Astrocyte (in vitro differentiated cells and primary cell): Measurements from ENCODE around the gene PODN. TPM values are rescaled to one million over a fixed set of nuclear protein-coding genes. Genes with fewer than 3 reads are reported as not detected.

Source experiments
- DNase-seq: peaks from one replicate; pipeline ENCODE4 v3.0.0-alpha.2; 2010; ENCODE audit warnings: low read depth
- FAIRE-seq: peaks from 2 replicates; lab custom pipeline; 2011; peaks lifted over from hg19 to GRCh38; lab: Jason Lieb, UNC
- H2AFZ ChIP-seq: 2 replicates; pipeline ENCODE4 v1.6.0; 2012; ENCODE audit warnings: low read depth, low read length, inconsistent platforms
- H3K27ac ChIP-seq: 2 replicates; pipeline ENCODE4 v1.5.1; 2011; ENCODE audit warnings: low read depth, low read length, inconsistent platforms
- H3K27me3 ChIP-seq: 2 replicates; pipeline ENCODE4 v1.6.0; 2011; ENCODE audit warnings: low read length, inconsistent platforms; ENCODE audit not compliant: insufficient read depth
- H3K36me3 ChIP-seq: 2 replicates; pipeline ENCODE4 v1.5.1; 2011; ENCODE audit warnings: low read length, inconsistent platforms; ENCODE audit not compliant: insufficient read depth
- H3K4me1 ChIP-seq: 2 replicates; pipeline ENCODE4 v1.5.1; 2011; ENCODE audit warnings: low read length, inconsistent platforms; ENCODE audit not compliant: insufficient read depth
- H3K4me2 ChIP-seq: 2 replicates; pipeline ENCODE4 v1.6.0; 2012; ENCODE audit warnings: low read length, inconsistent platforms
- H3K4me3 ChIP-seq: 2 replicates; pipeline ENCODE4 v1.5.1; 2011; ENCODE audit warnings: low read depth, mild to moderate bottlenecking, low read length, inconsistent platforms; ENCODE audit not compliant: insufficient read depth
- H3K79me2 ChIP-seq: 2 replicates; pipeline ENCODE4 v1.6.0; 2012; ENCODE audit warnings: mild to moderate bottlenecking, low read length, inconsistent platforms; ENCODE audit not compliant: insufficient read depth
- H3K9ac ChIP-seq: 2 replicates; pipeline ENCODE4 v1.6.0; 2012; ENCODE audit warnings: mild to moderate bottlenecking, low read length, inconsistent platforms
- H3K9me3 ChIP-seq: 2 replicates; pipeline ENCODE4 v1.5.1; 2012; ENCODE audit warnings: low read depth, mild to moderate bottlenecking, low read length, inconsistent platforms; ENCODE audit not compliant: insufficient read depth
- H4K20me1 ChIP-seq: 2 replicates; pipeline ENCODE4 v1.6.0; 2012; ENCODE audit warnings: low read length, inconsistent platforms; ENCODE audit not compliant: insufficient read depth
- H3K27ac Mint-ChIP-seq: one replicate; pipeline ENCODE4 v1.8.0; 2021; ENCODE audit warnings: mild to moderate bottlenecking, mixed read lengths; ENCODE audit not compliant: unreplicated experiment
- H3K27me3 Mint-ChIP-seq: one replicate; pipeline ENCODE4 v1.8.0; 2021; ENCODE audit warnings: low read depth, mixed read lengths; ENCODE audit not compliant: unreplicated experiment
- H3K36me3 Mint-ChIP-seq: one replicate; pipeline ENCODE4 v1.8.0; 2021; ENCODE audit warnings: low read depth, mixed read lengths; ENCODE audit not compliant: unreplicated experiment
- H3K4me1 Mint-ChIP-seq: one replicate; pipeline ENCODE4 v1.8.0; 2021; ENCODE audit warnings: low read depth, mixed read lengths; ENCODE audit not compliant: unreplicated experiment
- H3K4me3 Mint-ChIP-seq: one replicate; pipeline ENCODE4 v1.8.0; 2021; ENCODE audit warnings: mild to moderate bottlenecking, moderate library complexity, mixed read lengths; ENCODE audit not compliant: unreplicated experiment
- H3K9me3 Mint-ChIP-seq: one replicate; pipeline ENCODE4 v1.8.0; 2021; ENCODE audit warnings: mild to moderate bottlenecking, mixed read lengths; ENCODE audit not compliant: unreplicated experiment
- CTCF ChIP-seq: IDR thresholded peaks from 2 replicates; pipeline ENCODE4 v1.5.1; 2011; ENCODE audit warnings: low read depth, mild to moderate bottlenecking, inconsistent platforms, low read length, moderate library complexity; ENCODE audit not compliant: insufficient read depth
- EZH2 ChIP-seq: IDR thresholded peaks from 2 replicates; pipeline ENCODE4 v1.6.1; 2012; ENCODE audit warnings: mild to moderate bottlenecking, low read length, inconsistent platforms; ENCODE audit not compliant: insufficient read depth
- total RNA-seq: library from RNA; stranded (reverse); gene quantifications from 2 replicates; pipeline ENCODE4 v1.2.1, GENCODE V29; 2021

PODN gene
- total RNA-seq, 1 donor from 2014 or later: 2.6 TPM

- TF ChIP-seq CTCF (no peak), EZH2 (peak; percentile 60)
- Histone ChIP-seq H3K4me2 (peak overlapping the region; percentile 89), H4K20me1 (no peaks in the 10 kb centered on the region), H3K9ac (peak overlapping the region; percentile 55), H3K27ac (no peak overlapping the region), H3K9me3 (no peaks in the 10 kb centered on the region), H2AFZ (peak overlapping the region; percentile 57), H3K36me3 (no peaks in the 10 kb centered on the region), H3K4me1 (peaks cover 7% of the 10 kb centered on the region), H3K4me3 (peak overlapping the region; percentile 52), H3K79me2 (no peaks in the 10 kb centered on the region), H3K27me3 (peaks cover 26% of the 10 kb centered on the region)
- H3K4me1 Mint-ChIP-seq: no peaks in the 10 kb centered on the region
- H3K36me3 Mint-ChIP-seq: no peaks in the 10 kb centered on the region
- H3K9me3 Mint-ChIP-seq: no peaks in the 10 kb centered on the region
- H3K4me3 Mint-ChIP-seq: peak overlapping the region; percentile 71
- FAIRE-seq (no peak), DNase-seq (no peak)
- H3K27ac Mint-ChIP-seq: no peak overlapping the region
- peaks cover 70% of the 10 kb centered on the region for H3K27me3 Mint-ChIP-seq
These were observed 937 bp downstream of the PODN start for GRCh38 chr1:53062708-53063591.

DNA sequence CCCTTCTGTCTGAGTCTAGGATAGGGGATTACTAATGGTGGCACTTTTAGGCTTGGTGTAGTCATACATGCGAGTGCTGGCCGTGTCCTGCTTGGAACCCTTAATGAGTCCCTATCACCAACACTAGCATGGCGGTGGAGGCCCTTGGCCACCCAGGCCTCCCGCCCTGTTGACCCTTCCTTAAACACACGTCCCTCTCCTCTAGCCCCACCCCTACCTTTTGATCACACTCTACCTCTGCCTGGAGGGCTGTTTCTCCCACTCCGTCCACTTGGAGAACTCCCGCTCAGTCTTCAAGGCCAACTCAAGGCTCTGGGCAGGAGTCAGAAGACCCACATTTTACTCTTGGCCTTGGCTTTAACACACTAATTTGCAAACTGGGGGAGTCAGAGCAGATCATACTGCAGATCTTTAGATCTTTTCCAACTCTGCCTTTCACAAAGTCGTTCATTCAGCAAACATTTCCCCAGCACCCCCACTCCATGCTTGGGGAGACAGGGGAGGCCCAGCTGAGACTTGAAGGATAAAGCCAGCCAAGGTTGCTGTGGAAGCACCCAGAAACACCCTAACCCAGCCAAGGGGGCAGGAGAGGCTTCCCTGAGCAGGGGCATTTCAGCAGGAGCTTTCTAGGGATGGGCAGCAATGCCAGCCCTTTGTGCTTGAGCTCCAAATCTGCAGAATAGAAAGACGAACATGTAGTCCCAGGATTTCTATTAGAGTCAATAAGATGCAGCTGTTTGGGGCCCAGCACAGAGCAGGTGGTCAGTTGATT lies 1.9 kb downstream of the PODN start:
- Mint-ChIP-seq H3K9me3 (no peaks in the 10 kb centered on the region), H3K4me3 (no peak overlapping the region), H3K27me3 (peaks cover 72% of the 10 kb centered on the region), H3K4me1 (no peaks in the 10 kb centered on the region), H3K27ac (no peak overlapping the region), H3K36me3 (no peaks in the 10 kb centered on the region)
- H3K4me3 ChIP-seq: no peak overlapping the region
- no peak overlapping the region for H3K27ac ChIP-seq
- H2AFZ ChIP-seq: no peak overlapping the region
- peaks cover 29% of the 10 kb centered on the region for H3K27me3 ChIP-seq
- no peaks in the 10 kb centered on the region for H3K36me3 ChIP-seq
- TF ChIP-seq EZH2 (no peak), CTCF (no peak)
- H3K9ac ChIP-seq: no peak overlapping the region
- DNase-seq (no peak), FAIRE-seq (no peak)
- H3K4me1 ChIP-seq: peaks cover 7% of the 10 kb centered on the region
- H3K79me2 ChIP-seq: no peaks in the 10 kb centered on the region
- no peaks in the 10 kb centered on the region for H4K20me1 ChIP-seq
- H3K9me3 ChIP-seq: no peaks in the 10 kb centered on the region
- H3K4me2 ChIP-seq: no peak overlapping the region
